ENCODE data around the gene CNTNAP5.

Gene CNTNAP5

DNA sequence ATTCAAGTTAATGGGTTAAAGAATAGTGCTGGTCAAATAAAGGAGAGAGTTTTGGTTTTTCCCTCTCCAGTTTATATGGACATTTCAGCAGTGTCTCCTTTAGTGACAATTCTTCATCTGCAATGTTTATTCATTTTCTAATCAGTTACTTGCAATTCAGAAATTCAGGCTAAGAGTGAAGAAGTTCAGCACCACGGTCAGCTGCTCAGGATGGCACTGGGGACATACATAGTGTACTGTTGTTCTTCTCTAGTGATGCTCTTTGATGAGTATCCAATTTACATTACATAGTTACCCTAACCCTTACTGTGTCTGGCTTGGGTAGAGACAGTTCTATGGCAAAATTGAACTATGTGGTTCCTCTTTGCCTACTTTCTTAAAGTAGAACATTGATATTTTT lies 412.7 kb downstream of the CNTNAP5 start:
- no peak for DNase-seq (ENCODE audit: low read depth, low spot score)

DNA sequence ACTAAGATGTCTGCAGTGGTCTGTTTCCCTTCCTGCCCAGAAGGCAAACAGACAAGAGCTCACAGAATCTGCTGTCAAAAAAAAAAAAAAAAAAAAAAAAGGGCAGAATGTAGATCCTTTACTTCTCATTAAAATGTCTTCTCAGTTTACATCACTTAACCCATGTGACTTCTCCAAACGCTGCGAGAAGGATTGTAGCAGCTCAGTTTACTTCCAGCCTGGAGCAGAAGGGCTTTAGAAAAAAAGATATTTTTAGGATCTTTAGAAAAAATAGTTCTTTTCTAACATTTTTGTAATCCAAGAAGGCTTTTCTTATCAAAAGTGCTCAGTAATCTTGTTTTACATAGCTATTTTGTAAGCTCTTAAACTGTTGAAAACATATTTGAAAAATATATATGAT lies 425.4 kb downstream of the CNTNAP5 start:
- no peak for DNase-seq (ENCODE audit: low read depth, low spot score)

DNA sequence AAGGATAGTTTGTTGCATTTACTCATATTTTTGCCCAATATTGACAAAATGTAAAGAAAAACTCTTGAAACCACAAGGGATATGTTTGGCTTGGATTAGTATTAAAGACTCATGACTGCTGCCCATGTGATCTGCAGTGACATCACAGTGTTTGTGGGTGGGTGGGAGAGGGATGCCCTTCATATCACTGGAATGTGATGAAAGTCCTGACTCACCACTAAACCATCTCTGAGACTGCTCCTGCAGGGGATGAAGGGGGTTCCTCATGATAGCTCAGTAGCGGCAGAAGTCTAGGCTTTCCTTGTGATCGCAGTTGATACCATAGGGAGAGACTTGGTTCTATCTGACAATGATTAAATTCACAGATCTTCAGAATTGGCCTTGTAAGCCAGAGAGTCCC lies 451.2 kb downstream of the CNTNAP5 start:
- DNase-seq (ENCODE audit: low read depth, low spot score), result no peak

DNA sequence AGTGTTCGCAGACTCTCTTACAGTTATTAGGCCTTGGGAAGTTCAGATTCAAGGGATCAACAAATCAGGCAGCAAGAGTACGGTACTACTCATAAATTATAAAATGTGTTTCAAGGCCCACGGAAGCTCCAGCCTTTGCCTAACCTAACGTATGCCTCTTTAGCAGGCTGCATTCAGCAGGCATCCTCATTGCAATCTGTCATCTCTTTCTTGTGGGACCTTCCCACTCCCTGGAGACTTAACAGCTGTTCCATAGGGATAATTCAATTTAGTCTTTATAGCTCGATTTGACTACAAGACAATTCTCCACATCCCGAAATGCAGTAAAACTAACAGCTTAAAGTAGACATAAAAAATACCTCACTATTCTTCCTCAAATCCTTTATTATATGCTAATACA lies 453.7 kb downstream of the CNTNAP5 start:
- DNase-seq (ENCODE audit: low read depth, low spot score), result no peak

DNA sequence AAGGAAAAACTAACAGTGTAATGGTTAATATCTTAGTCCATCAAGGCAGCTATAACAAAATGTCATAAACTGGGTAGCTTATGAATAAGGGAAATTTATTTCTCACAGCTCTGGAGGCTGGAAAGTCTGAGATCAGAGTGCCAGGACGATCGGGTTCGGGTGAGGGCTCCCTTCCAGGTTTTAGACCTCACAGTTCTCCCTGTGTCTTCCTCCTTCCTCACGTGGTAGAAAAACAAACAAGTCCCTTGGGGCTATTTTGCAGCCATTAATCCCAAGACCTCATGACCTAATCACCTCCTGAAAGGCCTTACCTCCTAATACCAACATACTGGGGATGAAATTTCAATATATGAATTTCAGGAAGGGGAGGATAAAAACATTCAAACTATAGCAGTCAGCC lies 455.9 kb downstream of the CNTNAP5 start:
- DNase-seq (ENCODE audit: low read depth, low spot score), result no peak

DNA sequence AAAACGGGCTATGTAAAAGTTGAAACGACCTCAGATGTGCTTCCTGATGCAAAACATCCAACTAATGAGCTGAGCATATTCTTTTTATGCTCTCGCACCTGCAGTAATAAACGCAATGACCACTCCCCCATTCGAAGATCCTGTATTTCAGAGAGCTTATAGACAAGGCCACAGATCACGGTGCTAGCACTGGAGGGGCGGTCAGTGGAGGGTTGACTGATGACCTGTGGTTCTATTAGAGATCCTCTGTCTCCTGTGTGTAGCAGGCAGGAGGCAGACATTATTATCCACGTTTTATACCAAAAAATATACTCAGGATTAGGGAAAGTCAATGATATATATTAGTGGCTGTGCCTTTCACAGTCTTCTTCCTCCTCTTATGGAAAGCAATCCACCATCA lies 457.0 kb downstream of the CNTNAP5 start:
- no peak for DNase-seq (ENCODE audit: low read depth, low spot score)

DNA sequence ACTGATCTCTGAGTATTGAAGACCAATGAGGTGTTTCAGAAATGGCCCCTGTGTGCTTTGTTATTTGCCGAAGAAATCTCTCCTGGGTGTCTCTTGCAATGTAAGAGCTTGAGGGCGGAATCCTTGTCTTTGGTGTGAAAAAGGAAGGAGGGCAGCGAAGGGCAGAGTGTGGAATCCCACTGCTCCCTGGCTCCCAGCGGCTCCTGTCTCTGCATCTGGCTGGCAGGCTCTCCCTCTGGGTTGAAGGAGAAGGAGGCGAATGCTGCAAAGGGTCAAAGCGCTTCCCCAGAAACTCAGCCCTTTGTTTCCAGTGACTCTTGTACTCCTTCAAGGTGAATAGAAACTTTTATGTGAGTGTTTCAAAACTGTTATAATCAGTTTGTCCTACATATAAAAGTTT lies 457.5 kb downstream of the CNTNAP5 start:
- DNase-seq (ENCODE audit: low read depth, low spot score), result no peak

DNA sequence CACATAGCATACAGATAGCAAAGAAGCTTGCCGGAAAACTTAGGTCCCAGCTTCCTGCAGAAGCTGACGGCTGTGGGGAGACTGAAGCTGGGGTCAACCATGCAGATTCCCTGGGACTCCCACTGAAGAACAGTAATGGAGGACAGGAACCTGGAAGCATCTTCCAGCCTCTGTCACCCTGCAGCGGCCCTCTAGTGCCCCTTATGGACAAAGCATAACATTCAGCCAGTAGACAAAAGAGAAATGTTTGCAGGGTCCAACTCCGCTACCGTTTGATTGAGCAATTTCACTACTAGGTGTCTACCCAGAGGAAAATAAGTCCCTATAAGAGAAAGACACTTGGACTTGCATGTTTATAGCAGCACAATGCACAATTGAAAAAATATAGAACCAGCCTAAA lies 460.6 kb downstream of the CNTNAP5 start:
- DNase-seq (ENCODE audit: low read depth, low spot score), result no peak

DNA sequence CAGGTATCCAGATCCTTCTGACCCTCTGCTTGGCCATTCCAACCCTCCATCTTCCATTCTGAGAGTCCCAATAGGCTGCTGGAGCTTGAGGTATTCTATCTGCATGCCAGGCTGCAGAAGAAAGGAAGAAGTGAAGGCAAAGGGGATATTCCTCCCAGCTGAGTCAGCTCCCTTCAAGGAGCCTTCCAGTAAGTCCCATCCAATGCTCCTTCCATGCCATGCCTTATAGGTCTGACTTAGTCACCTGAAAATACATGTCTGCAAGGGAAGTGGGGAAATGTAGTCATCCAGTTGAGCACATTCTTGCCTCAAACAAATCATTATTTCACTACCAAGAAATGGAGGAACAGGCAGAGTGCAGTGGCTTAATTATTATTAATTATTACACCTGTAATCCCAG lies 464.6 kb downstream of the CNTNAP5 start:
- no peak for DNase-seq (ENCODE audit: low read depth, low spot score)

DNA sequence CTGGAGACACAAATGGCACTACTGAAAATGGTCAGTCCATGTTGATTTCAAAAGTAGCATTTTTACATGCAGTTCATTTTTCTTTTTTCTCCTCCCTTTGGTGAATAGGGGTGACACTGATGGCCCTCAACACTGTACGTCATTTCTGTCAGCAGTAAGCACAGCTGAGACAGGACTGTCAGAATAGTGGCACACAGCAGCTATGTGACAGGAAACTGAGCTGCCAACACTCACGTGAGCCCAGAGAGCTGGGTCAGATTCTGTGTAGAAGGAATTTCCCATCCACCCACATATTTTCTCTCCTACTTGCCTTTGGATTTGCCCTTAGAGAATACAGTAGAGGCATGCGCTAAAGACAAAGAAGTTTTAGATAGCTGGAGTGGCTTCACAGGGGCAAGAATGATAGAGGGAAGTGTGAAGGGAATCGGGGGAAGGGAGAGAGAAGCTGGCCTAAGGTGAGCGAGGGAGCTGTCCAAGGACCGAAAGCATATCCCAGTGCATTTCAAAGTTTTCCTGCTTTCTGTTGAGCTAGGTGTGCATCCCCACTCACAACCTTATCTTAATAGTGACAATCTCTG lies 476.6 kb downstream of the CNTNAP5 start:
- DNase-seq (ENCODE audit: low read depth, low spot score), result no peak

DNA sequence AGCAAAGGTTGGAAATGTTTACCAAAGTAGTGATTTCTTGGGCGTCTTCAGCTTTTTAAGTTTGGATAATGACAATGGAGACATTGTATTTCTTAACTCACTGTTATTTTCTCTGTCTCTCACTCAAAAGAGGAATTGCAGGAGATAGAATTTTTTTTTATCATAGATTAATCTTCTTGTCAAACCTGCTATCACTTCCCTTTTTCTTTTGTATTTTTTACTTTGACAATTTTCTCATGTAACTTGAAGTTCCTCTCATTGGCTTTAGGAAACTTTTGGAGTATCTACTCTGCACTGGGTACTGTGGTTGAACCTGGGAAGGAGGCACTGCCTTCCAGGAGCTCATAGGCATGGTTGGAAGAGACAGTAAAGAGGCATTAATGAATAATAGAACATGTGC lies 489.1 kb downstream of the CNTNAP5 start:
- DNase-seq (ENCODE audit: low read depth, low spot score), result no peak

DNA sequence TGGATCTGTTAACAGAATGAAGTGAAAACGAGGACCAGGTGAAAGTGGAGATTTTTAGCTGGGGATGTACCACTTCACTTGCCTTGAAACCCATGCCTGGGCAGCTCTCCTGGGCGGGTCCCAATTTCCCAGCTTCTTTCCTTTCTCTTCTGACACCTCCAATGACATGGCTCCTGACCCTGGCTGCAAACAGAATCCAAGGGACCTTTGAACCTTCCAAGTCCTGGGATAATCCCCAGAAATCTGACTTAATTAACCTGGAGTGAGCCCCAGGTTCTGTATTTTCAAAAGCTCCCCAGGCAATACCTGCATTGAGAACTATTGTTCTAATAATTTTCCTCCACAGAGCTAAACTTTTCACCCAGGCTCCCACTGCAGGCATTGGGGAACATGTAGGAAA lies 495.9 kb downstream of the CNTNAP5 start:
- DNase-seq (ENCODE audit: low read depth, low spot score), result no peak

DNA sequence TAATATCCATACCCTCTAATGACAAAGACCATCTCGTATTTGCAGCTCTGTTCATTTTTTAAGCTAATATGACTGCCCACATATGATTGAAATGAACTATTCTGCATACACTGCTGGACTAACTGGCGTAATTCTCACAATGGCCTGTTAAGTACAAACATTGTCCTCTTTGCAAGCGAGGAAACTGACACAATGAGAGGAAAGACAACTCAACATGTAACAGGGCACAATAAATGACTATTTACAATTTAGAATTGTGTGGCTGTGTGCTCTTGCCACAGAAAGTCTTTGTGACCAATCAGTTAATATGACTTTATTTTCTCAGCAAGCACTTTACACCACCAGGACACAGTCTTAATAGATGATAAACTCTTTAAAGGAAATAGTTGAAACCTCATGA lies 498.0 kb downstream of the CNTNAP5 start:
- no peak for DNase-seq (ENCODE audit: low read depth, low spot score)

DNA sequence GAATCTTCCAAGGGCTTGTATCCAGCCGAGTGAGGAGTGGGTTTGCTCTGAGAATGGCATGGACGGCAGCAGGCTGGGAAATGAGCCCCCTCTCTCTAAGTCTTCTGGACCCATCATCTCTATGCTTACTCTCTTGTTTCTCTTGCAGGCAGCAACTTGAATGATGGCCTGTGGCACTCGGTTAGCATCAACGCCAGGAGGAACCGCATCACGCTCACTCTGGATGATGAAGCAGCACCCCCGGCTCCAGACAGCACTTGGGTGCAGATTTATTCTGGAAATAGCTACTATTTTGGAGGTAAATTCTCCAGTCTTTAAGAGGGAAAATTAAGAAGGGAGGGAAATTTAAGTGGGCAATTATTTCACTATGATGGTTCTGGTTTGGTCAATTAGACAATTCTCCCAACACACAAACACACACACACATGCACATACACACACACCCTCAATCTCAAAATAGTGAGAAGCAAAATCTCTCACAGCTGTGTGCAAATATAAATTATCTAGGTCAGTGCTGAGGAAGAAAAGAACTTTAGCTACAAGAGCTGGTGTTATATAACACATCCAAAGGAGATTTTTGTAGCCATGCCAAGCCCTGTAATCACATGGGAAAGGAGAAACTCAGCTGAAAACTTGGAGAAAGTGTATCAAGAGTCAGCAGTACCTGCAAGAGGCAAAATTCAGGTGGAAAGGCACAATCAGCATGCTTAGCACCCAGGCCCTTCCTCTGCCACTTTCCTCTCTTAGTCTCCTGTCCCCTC lies 499.2 kb downstream of the CNTNAP5 start:
- no peak for DNase-seq (ENCODE audit: low read depth, low spot score)

DNA sequence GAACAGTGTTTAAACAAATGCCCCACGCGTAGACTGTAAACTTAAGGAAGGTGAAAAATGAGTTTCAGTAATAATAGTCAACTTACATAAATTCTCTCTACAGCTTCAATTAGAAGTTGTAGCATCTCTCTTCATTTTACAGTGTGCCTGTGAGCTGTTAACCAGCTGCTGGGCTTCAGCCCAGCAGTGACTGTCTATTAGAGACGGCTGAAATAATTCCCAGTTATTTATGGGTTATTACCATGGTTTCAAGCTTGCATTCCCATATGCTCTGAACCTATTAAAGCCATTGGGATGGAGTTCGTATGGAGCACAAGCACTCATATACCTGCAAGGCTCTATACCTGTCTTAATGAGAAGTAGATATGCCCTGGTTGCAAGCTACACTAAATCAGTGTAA lies 501.1 kb downstream of the CNTNAP5 start:
- DNase-seq (ENCODE audit: low read depth, low spot score), result no peak

DNA sequence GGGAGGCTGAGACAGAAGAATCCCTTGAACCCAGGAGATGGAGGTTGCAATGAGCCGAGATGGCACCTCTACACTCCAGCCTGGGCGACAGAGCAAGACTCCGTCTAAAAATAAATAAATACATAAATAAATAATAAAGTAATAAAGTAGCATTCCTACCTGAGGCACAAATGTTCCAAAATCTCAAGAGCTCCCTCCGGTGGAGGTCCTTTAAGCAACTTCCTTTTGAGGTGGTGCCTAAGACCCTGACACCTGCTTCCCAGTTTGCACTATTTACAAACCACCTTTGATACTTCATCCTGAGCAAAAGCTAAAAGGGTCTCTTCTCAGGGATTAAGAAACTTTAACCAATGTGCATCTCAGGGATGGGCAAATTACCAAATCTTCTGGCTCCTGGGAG lies 505.1 kb downstream of the CNTNAP5 start:
- DNase-seq (ENCODE audit: low read depth, low spot score), result no peak

DNA sequence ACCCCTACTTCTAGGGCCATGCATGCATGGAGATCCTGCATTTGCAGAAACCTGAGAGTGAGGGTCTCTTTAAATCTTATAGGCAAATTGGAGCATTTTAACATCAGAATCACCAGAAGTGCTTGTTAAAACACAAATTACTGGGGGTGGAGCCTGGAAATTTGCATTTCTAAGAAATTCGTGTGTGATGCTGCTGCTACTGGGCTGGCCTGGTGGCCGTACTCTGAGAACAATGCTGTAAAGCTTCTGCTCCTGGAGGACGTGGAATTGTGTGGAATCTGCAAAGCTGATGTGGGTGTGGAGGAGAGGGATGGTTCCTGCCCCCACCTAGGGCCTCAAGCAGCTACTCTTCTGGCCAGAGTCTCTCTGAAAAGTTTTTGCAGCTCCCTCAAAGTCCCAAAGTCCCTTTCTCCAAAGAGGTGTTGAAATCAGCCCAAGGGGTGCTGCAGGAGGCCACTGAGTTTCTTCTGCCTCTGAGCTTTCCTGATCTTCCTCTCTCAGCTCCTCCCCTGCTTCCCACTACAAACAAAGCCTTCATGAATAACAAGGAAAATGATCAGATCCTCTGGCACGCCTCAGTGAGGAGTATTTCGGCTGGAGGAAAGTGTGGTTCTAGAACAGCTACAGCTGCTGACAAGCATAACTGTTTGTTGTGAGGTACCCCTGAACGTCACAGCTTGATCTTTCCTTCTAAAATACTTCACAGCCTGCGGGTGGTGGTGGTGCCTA lies 508.3 kb downstream of the CNTNAP5 start:
- no peak for DNase-seq (ENCODE audit: low read depth, low spot score)

DNA sequence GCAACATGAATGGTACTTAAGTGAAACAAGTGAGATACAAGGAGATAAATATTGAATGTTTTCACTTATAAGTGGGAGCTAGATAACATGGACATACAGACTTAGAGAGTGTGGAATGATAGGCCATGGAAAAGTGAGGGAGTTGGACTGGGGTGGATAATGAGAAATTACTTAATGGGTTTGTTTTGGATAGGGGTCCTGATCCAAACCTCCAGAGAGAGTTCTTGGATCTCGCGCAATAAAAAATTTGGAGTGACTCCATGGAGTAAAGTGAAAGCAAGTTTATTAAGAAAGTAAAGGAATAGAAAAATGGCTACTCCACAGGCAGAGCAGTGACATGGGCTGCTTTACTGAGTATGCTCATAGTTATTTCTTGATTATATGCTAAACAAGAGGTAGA lies 508.9 kb downstream of the CNTNAP5 start:
- no peak for DNase-seq (ENCODE audit: low read depth, low spot score)

DNA sequence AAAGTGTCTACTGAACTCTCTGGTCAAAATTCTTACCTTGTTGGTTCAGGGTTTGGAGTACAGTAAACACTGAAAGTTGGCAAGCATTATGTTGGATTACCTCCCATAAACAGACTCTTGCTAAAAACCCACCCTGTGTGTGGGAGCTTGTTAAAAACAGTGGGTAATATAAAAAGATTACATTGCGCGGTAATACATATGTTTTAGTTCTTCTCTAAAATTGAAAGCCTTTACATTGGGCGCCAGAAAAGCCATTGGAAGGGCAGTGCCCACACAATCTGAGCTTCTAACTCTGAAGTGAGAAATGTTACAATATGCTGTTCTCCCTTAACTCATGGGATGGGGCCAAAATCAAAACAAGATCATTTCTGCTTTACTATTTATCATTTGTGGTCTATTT lies 510.7 kb downstream of the CNTNAP5 start:
- DNase-seq (ENCODE audit: low read depth, low spot score), result no peak

DNA sequence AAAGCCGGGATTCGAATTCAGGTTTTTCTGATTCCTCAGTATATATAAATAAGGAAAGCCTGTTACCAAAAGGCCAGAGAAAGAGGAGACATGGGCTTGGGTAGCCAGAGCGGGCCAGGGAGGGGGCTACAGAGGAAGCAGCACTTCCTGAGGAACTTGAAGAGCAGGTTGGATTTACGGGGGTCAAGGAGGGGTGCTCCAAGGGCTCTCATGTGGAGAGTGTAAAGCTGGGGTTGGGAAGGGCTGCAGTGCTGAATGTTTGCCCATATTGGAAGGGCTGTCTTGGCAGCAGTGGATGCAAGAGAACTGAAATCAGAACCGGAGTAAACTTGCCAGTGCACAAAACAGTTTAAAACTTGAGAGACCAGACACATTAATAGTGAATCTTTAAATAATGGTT lies 511.5 kb downstream of the CNTNAP5 start:
- DNase-seq (ENCODE audit: low read depth, low spot score), result no peak

DNA sequence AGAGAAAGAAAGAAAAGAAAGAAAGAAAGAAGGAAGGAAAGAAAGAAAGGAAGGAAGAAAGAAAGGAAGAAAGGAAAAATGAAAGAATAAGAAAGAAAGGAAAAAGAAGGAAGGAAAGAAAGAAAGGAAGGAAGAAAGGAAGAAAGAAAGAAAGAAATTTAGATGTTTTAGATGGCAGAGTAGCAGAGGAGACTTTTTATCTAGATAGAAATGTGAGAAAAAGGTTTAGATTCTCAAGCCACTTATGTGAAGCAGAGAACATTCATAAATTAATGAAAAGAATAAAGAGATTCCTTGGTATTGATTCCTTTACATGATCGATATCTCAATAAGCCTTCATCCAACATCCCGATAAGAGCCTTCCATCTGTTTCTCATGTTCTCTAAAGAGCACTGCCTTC lies 513.5 kb downstream of the CNTNAP5 start:
- DNase-seq (ENCODE audit: low read depth, low spot score), result no peak

DNA sequence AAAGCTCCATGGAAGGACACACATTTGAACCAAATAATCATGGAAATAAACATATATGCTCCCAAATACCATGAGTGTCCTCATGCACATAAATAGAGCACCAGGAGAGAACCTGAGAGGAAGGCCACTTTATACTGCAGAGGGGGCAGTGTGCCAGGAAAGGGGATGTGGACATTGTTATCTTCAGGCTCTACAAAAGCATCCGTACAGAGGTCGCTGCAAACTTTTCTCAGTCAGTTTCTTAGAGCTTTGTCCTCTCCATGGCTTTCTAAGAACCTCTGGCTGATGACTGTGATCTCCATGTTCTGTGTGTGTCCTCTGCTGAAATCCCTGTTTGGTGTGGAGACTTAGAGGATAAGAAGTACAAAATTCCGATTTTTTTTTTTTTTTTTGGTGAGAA lies 515.7 kb downstream of the CNTNAP5 start:
- DNase-seq (ENCODE audit: low read depth, low spot score), result no peak

Measured in brain pericyte (primary cell).